ENCODE data around the gene VOPP1.

Gene VOPP1

GRCh38 chr7:55507743-55508142 lies 64.6 kb downstream of the VOPP1 start:
- DNase-seq, result no peak

- DNase-seq, result no peak
These were observed 67.2 kb downstream of the VOPP1 start for GRCh38 chr7:55504967-55505658.

GRCh38 chr7:55504093-55504859 lies 68.0 kb downstream of the VOPP1 start:
- DNase-seq, result no peak

GRCh38 chr7:55502858-55503440 lies 69.4 kb downstream of the VOPP1 start:
- DNase-seq, result no peak

GRCh38 chr7:55502124-55502857 lies 70.0 kb downstream of the VOPP1 start:
- no peak for DNase-seq

- no peak for DNase-seq
These were observed 70.7 kb downstream of the VOPP1 start for GRCh38 chr7:55501611-55502010.

- DNase-seq, result no peak
These were observed 72.1 kb downstream of the VOPP1 start for GRCh38 chr7:55500117-55500756.

GRCh38 chr7:55499591-55499990 lies 72.7 kb downstream of the VOPP1 start:
- no peak for DNase-seq

- DNase-seq, result no peak
These were observed 73.5 kb downstream of the VOPP1 start for GRCh38 chr7:55498770-55499169.

GRCh38 chr7:55498142-55498541 lies 74.2 kb downstream of the VOPP1 start:
- no peak for DNase-seq

GRCh38 chr7:55497521-55497920 lies 74.8 kb downstream of the VOPP1 start:
- no peak for DNase-seq

- DNase-seq, result no peak
These were observed 75.4 kb downstream of the VOPP1 start for GRCh38 chr7:55496906-55497305.

- DNase-seq, result no peak
These were observed 77.4 kb downstream of the VOPP1 start for GRCh38 chr7:55494951-55495350.

- DNase-seq, result no peak
These were observed 78.9 kb downstream of the VOPP1 start for GRCh38 chr7:55493408-55493807.

- DNase-seq, result no peak
These were observed 81.0 kb downstream of the VOPP1 start for GRCh38 chr7:55491346-55491745.

GRCh38 chr7:55490099-55490498 lies 82.2 kb downstream of the VOPP1 start:
- no peak for DNase-seq

GRCh38 chr7:55489552-55489951 lies 82.8 kb downstream of the VOPP1 start:
- DNase-seq, result no peak

- no peak for DNase-seq
These were observed 83.4 kb downstream of the VOPP1 start for GRCh38 chr7:55488804-55489340.

GRCh38 chr7:55488216-55488615 lies 84.1 kb downstream of the VOPP1 start:
- no peak for DNase-seq

GRCh38 chr7:55486991-55487390 lies 85.3 kb downstream of the VOPP1 start:
- DNase-seq, result no peak

GRCh38 chr7:55486192-55486590 lies 86.1 kb downstream of the VOPP1 start:
- no peak for DNase-seq

GRCh38 chr7:55485501-55486191 lies 86.7 kb downstream of the VOPP1 start:
- DNase-seq, result no peak
